Left ventricle myocardium inferior (tissue), 1 donor: Measurements from ENCODE around the gene EBLN2. TPM values are rescaled to one million over a fixed set of nuclear protein-coding genes. Genes with fewer than 3 reads are reported as not detected.

Source experiments
- DNase-seq: peaks from one replicate; pipeline ENCODE4 v3.0.0-alpha.2; 2020
- H3K27ac ChIP-seq: fragments of 200-600 bp; replicated peaks from 2 replicates; pipeline ENCODE4 v1.8.0; 2021
- H3K27me3 ChIP-seq: fragments of 200-600 bp; 2 replicates; pipeline ENCODE4 v1.8.0; 2021; ENCODE audit warnings: low read depth
- H3K36me3 ChIP-seq: fragments of 200-600 bp; 2 replicates; pipeline ENCODE4 v1.8.0; 2021
- H3K4me1 ChIP-seq: fragments of 200-600 bp; 2 replicates; pipeline ENCODE4 v1.8.0; 2021
- H3K4me3 ChIP-seq: fragments of 200-600 bp; 2 replicates; pipeline ENCODE4 v1.8.0; 2021; ENCODE audit warnings: mild to moderate bottlenecking, moderate library complexity
- H3K9me3 ChIP-seq: fragments of 200-600 bp; replicated peaks from 2 replicates; pipeline ENCODE4 v1.8.0; 2021
- intact Hi-C: fragments of 100-400 bp; cut with micrococcal nuclease; formaldehyde crosslinking; loops from one replicate; pipeline ENCODE4 v1.11.0; 2022
- total RNA-seq: library from RNA; stranded (reverse); fragmentation: NEBNext Ultra II Directional; extraction: Animal tissue kit (Norgen Biotek cat#: 25700); gene quantifications from one replicate; pipeline ENCODE4 v1.2.1, GENCODE V29; 2021
- TF ChIP-seq, protein P1 (sequence below): fragments of 200-600 bp; IDR thresholded peaks from 2 replicates; pipeline ENCODE4 v1.8.0; 2021; ENCODE audit warnings: antibody characterized with exemption, mild to moderate bottlenecking, borderline replicate concordance
- donor health status: DM: no; HTN: yes; CAD: no; lungs with severe emphysema.

Gene EBLN2
- total RNA-seq, 1 donor from 2014 or later, result 0.99 TPM

DNA sequence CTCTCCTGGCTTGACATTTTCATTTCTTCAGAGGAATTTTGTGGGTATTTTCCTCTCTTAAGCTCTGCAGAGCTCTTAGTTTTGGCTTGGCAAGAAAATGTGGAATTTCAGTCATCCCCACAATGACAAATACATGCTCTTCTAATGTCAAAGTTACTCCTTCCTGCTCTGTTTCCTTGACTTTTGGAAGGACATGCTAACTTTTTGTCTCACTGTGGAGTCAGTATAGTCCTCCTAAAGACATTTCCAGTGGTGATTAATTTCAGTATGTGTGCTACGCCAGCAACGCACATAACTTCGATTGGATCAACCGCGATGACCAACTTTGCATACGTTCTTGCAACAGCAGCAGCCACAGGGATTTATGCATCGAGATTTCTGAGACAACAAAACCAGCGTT is 13.3 kb downstream of the EBLN2 start:
- Histone ChIP-seq H3K9me3 (no peaks in the 10 kb centered on the region), H3K27me3 (no peaks in the 10 kb centered on the region), H3K4me1 (peaks cover 30% of the 10 kb centered on the region), H3K4me3 (no peak overlapping the region), H3K27ac (no peak overlapping the region), H3K36me3 (no peaks in the 10 kb centered on the region)
- DNase-seq, result no peak
- TF ChIP-seq, protein P1, sequence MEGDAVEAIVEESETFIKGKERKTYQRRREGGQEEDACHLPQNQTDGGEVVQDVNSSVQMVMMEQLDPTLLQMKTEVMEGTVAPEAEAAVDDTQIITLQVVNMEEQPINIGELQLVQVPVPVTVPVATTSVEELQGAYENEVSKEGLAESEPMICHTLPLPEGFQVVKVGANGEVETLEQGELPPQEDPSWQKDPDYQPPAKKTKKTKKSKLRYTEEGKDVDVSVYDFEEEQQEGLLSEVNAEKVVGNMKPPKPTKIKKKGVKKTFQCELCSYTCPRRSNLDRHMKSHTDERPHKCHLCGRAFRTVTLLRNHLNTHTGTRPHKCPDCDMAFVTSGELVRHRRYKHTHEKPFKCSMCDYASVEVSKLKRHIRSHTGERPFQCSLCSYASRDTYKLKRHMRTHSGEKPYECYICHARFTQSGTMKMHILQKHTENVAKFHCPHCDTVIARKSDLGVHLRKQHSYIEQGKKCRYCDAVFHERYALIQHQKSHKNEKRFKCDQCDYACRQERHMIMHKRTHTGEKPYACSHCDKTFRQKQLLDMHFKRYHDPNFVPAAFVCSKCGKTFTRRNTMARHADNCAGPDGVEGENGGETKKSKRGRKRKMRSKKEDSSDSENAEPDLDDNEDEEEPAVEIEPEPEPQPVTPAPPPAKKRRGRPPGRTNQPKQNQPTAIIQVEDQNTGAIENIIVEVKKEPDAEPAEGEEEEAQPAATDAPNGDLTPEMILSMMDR, result no peak
- intact Hi-C loops, result loop anchor here (5.0 kb wide), 1 partner anchor 137 kb away; no protein-coding TSS in a partner anchor

DNA sequence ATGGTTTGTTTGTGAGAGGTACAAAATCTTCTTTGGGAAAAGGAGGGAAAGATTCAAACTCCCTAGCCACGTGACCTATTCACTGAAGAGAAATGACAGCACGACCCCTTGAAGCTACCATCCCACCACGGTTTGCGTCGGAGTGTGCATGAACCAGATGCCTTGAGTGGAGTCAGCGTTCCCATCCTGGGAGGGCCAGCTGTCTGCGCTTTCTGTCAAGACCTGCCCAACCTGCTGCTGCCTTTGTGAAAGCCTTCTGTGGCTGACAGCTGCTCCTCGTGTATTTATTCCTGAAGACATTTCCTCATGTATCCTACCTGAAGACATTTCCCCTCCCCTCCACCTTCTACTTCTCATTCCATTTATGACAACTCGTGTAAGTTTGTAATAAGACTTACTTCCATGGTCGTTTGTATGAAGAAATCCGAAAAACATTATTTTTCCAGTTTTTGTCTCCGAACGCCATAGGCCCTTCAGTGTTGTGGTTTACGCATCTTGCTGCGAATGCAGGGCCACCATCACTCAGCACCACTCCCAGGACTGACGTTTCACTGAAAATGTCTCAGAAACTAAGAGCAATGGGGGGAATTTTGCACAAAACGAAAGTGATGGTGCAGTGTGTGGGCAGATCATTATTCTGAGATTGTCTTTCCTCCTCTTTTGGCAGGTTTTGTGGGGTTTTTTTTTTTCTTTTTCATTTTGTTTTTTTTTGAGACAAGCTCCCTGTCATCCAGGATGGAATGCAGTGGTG is 18.9 kb downstream of the EBLN2 start:
- no peak for DNase-seq
- Histone ChIP-seq H3K4me1 (no peaks in the 10 kb centered on the region), H3K36me3 (no peaks in the 10 kb centered on the region), H3K27ac (no peak overlapping the region), H3K27me3 (no peaks in the 10 kb centered on the region), H3K9me3 (no peaks in the 10 kb centered on the region), H3K4me3 (no peak overlapping the region)
- intact Hi-C loops, result loop anchor here (10.0 kb wide), 1 partner anchor 226 kb away; no protein-coding TSS in a partner anchor
- TF ChIP-seq, protein P1, result no peak

DNA sequence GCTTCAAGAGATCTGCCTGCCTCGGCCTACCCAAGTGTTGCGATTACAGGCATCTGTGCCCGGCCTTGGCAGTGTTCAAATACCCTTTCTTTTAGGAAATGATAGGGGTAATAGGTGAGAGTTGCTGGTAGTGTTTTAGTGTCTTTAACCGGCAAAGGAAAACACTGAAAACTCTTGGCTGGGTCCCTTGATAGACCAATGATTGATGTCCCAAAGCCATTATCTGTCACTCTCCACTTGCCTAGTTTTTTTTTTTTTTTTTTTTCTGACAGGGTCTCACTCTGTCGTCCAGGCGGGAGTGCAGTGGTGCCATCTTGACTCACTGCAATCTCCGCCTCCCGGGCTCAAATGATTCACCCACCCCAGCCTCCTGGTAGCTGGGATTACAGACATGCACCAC is 19.7 kb downstream of the EBLN2 start:
- intact Hi-C loops, result loop anchor here (10.0 kb wide), 1 partner anchor 226 kb away; no protein-coding TSS in a partner anchor
- H3K27ac ChIP-seq, result no peak overlapping the region
- no peaks in the 10 kb centered on the region for H3K4me1 ChIP-seq
- H3K4me3 ChIP-seq, result no peak overlapping the region
- no peak for DNase-seq
- no peaks in the 10 kb centered on the region for H3K9me3 ChIP-seq
- no peaks in the 10 kb centered on the region for H3K36me3 ChIP-seq
- no peaks in the 10 kb centered on the region for H3K27me3 ChIP-seq
- TF ChIP-seq, protein P1, result no peak

DNA sequence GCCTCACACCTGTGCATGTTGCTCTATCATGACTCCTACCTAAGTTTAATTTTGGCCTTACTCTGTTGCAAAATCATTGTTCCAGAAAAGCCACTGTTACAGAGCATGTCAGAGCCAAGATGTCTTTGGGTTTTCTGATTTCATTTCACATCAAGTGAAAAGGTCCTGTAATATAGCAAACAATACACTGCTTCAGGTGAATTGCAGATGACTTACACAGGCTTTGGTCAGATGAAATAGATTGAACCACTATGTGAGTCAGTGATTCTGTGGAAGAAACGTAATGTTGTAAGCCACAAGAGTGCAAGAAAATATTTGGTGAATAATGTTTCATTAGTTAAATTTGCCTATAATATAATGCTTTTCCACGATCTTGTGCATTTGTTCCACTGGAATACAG is 22.7 kb downstream of the EBLN2 start:
- Histone ChIP-seq H3K4me3 (no peak overlapping the region), H3K27ac (no peak overlapping the region), H3K9me3 (no peaks in the 10 kb centered on the region), H3K27me3 (no peaks in the 10 kb centered on the region), H3K4me1 (no peaks in the 10 kb centered on the region), H3K36me3 (no peaks in the 10 kb centered on the region)
- DNase-seq, result no peak
- intact Hi-C loops, result loop anchor here (10.0 kb wide), 1 partner anchor 229 kb away; no protein-coding TSS in a partner anchor
- TF ChIP-seq, protein P1, result no peak

DNA sequence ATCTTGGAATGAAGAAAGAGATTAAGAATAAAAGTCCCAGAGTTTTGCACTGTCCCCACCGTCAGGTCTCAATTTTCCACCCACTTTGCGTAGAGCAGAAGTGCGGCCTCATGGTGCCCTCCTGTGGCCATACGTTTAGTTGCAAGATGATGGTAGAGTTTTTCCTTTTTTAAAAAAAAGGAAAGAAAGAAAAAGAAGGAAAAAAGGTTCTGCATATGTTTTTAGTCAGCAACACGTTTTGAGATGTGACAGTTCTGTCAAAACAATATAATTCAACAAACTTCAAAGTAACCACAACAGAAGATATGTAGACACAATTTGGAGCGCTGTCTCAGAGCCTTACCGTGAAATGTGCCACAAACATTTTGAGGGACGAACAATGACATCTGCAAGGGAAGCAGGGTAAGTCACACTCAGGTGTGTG is 24.6 kb downstream of the EBLN2 start:
- DNase-seq, result no peak
- intact Hi-C loops, result loop anchor here (10.0 kb wide), 1 partner anchor 231 kb away; no protein-coding TSS in a partner anchor
- Histone ChIP-seq H3K4me3 (no peak overlapping the region), H3K36me3 (no peaks in the 10 kb centered on the region), H3K27me3 (no peaks in the 10 kb centered on the region), H3K4me1 (no peaks in the 10 kb centered on the region), H3K27ac (no peak overlapping the region), H3K9me3 (no peaks in the 10 kb centered on the region)
- TF ChIP-seq, protein P1, result peak; percentile 81
